Medulla oblongata (tissue), 1 donor: Measurements from ENCODE around the gene MTMR2.
"Not testable (repeated sequence)": the region's sequence is repeated elsewhere in the genome, so short reads cannot be mapped to it uniquely, and the experiment has no call there.

Experiments
- DNase-seq: peaks from one replicate; pipeline ENCODE4 v3.0.0-alpha.2; 2015; ENCODE audit errors: extremely low spot score

The MTMR2 gene

GRCh38 chr11:95884802-95885201 is 39.1 kb downstream of the MTMR2 start:
- no peak for DNase-seq

GRCh38 chr11:95884376-95884775 is 39.5 kb downstream of the MTMR2 start:
- no peak for DNase-seq

DNA sequence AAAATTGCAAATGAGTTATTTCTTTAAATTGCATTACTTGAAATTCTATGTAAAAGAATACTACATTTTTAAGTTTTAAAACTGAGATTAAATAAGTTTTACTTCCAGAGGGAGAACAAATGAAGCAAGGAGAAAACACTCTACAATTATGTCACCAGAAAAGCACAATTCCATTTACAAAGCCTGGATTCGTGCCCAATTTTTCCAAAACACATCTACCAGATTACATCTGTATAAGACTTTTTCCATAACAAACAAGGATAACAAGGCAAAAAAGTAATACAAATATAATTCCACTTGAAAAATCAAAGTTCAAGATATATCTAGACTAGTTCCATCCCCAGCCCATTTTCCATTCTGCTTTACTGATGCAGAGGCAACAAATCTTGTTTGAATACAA is 40.5 kb downstream of the MTMR2 start:
- no peak for DNase-seq

DNA sequence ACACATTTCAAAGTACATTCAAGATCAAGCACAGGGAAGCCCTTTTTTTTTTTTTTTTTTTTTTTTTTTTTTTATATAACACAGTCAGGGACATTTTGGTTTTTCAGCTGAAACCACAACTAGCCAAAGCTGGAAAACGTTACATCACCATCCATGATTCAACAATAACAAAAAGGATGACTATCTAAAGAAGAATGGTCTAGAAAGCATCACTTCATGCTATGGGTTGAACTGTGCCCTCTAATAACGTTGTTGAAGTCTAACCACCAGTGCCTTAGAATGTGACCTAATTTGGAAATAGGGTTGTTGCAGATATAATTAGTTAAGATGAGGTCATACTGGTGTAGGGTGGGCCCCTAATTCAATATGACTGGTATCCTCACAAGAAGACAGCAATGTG is 46.6 kb downstream of the MTMR2 start:
- no peak for DNase-seq

DNA sequence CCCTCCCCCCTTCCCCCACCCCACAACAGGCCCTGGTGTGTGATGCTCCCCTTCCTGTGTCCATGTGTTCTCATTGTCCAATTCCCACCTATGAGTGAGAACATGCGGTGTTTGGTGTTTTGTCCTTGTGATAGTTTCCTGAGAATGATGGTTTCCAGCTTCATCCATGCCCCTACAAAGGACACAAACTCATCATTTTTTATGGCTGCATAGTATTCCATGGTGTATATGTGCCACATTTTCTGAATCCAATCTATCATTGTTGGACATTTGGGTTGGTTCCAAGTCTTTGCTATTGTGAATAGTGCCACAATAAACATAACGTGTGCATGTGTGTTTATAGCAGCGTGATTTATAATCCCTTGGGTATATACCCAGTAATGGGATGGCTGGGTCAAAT is 53.0 kb downstream of the MTMR2 start:
- not testable (repeated sequence) for DNase-seq

- DNase-seq, result no peak
Observed at GRCh38 chr11:95867105-95867504, 56.8 kb downstream of the MTMR2 start.

GRCh38 chr11:95863486-95864140 is 60.3 kb downstream of the MTMR2 start:
- no peak for DNase-seq

DNA sequence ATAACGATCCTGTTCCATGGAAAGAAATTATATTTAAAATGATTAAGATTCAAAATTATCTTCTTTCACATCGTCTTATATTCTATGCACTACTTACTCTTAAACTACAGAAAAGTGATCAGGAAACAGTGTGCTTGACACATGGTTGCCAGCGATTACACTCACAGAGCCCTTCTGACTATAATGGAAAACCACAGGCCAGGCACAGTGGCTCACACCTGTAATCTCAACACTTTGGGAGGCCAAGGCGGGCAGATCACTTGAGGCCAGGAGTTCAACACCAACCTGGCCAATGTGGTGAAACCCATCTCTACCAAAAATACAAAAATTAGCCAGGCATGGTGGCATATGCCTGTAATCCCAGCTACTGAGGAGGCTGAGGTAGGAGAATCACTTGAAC is 63.9 kb downstream of the MTMR2 start:
- not testable (repeated sequence) for DNase-seq

GRCh38 chr11:95854362-95854761 is 69.5 kb downstream of the MTMR2 start:
- DNase-seq, result not testable (repeated sequence)

DNA sequence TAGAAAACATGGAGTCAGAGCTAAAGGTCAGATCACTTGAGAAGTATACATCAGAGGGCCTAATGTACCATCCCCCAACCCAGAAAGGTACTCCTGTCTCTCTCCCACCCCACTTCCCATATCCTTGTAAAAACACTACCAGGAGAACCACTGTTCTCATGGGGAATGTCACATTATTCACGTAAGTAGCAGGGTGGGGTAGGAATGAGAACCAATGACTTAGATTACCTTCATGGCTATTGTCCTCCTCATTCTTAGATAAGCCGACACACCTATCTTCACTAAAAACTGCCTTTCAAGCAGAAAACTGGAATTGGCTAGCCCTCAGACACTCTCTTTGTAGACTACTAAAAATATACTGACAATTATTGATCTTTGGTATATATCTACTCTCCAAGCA is 70.0 kb downstream of the MTMR2 start:
- no peak for DNase-seq

GRCh38 chr11:95853138-95853537 is 70.8 kb downstream of the MTMR2 start:
- no peak for DNase-seq

DNA sequence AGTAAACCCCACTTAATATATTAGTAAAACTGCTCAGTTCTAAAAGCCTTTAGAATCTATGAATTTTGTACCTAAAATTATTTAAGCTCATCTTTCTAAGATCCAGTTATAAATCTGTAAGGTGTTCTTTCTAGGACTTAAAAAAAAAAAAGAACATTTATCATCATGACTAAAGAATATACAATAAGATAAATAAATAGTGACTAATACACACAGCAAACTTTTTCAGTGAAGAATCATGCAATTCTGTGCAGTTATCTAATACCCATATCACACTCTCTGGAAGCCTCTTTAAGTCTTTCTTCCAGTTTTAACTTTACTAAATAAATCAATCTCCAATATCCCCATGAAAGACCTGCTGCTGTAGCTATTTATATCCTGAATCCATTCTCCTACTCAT is 73.8 kb downstream of the MTMR2 start:
- DNase-seq, result no peak

DNA sequence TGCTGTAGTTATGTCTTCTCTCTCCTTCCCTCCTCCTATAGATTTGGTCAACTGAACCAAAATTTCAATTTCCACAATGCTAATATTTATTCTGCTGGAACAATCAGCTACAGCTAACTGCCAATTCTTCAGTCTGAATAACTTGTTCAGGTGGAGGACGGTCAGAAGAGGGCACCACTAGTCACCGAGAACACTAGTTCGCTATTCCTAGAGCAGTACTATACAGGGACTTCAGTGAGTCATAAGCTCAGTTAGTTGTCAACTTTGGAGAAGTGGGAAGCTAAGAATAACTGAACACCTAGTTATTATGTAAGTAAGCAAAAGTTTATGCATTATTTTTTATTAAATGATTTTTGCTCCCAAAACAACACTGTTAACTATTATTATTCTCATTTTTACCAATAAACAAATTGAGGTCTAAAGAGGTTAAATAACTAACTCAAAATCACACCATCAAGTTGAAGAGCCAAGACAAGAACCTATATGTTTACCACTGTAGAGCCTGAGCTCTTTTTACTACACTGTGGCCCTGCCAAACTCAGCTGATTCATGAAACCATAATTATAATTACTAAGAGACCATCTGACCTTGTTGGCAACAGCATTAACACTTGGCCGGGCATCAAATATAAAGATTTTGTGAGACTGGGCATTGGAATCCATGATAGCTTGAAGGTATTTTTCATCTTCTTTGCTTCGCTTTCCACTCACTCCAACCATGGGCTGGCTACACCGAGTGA is 74.7 kb downstream of the MTMR2 start:
- peak; percentile 82 for DNase-seq

DNA sequence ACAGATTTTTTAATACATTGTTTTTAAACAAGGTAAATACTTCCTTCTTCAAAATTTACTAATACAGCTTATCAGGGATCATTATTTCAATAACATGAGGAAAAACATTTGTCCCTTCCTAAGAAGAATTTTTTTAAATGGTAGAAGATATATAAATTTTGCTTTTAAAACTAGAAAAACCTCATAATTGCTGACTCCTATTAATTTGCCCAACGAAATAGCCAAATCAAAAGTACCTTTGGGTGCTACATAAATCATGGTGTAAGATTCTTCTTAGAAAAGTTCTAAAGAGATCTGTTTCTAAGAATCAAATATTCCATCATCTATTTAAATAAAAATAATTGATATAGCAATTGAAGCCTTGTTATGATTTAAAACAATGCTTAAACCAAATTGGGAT is 78.7 kb downstream of the MTMR2 start:
- no peak for DNase-seq

DNA sequence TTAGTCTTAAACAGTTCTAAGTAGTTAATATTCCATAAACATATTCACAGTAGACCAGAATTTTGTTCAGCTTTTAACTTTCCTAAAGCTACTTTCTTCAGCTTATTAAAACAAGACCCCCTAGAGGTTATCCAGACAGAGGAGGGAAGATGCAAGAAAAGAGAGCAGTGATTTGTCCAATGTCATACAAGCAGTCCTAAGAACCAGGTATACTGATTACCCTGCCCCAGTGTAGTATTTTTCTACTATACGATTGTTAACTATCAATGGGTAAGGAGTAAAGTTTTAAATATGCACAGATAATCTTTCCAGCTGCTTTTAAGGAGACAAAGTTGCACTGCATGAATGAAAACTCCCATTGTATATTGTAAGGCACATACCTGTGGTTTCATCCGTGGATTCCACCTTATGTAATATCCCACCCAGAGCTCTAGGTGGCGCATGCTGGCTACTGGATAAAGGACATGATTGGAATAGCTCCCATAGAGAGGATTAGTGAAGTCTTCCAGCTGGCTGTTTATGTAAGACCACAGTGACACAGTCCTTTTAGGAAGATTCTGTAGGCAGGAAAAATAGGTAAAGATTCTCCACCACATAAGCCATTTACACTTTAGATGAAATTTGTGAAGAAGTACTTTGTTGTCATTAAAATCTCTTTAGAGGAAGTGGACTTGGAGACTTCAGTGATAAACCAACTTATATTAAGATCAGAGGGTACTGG is 88.0 kb downstream of the MTMR2 start:
- peak; percentile 91 for DNase-seq

DNA sequence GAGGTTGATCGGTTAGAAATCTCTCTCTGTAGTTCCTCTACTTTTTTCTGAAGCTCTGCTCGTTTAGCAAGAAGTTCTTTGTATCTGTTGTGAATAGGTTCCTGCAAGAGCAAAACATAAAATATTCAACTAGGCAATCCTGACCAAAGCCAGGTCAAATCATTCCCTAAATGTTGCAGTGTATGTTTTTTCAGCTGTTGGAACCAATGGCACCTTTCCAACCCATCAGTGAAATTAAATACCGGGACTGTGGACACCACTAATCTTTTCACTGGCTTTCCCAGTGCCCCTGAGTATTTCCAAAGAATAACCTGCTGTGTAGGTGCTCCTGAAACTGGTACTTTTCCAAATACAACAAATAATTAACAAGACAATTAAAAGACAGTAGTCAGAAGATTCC is 88.6 kb downstream of the MTMR2 start:
- DNase-seq, result no peak

GRCh38 chr11:95833378-95833777 is 90.5 kb downstream of the MTMR2 start:
- DNase-seq, result no peak

- DNase-seq, result no peak
Observed at GRCh38 chr11:95832763-95833162, 91.1 kb downstream of the MTMR2 start.

- DNase-seq, result no peak
Observed at GRCh38 chr11:95831198-95831883, 92.6 kb downstream of the MTMR2 start.

GRCh38 chr11:95829580-95830259 is 94.2 kb downstream of the MTMR2 start:
- no peak for DNase-seq

DNA sequence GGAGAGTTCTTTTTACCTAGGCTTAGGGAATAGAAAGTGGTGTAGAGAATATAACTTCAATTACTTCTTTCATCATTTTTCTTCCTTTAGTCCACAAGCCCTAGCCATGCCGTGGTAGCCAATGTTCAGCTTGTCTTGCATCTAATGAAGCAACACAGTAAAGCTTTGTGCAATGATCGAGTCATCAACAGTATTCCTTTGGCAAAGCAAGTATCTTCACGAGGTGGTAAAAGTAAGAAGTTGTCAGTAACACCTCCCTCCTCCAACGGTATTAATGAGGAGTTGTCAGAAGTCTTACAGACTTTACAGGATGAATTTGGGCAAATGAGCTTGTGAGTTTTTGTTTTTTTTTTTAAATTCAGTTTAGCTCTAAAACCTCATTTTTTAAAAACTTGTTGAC is 96.2 kb downstream of the MTMR2 start:
- DNase-seq, result no peak

DNA sequence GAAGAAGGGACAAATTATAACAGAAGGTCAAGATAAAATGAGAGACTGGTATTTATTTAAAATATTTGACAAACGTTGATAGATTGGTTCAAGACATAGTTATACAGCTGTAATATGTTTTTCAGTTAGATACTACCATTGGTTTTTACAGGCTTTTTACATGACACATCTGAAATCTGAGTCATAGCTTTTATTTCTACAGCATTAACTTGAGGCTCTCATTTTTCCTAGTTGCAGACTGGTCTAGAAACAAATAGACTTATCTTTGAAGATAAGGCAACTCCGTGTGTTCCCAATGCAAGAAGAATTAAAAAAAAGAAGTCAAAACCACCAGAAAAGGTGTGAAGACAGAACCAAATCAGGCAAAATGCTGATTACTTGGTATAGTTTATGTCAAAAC is 102.3 kb downstream of the MTMR2 start:
- no peak for DNase-seq
